ENCODE measurements around the gene GALR3.
"Not testable (repeated sequence)": the region's sequence is repeated elsewhere in the genome, so short reads cannot be mapped to it uniquely, and the experiment has no call there.

GALR3 gene

DNA sequence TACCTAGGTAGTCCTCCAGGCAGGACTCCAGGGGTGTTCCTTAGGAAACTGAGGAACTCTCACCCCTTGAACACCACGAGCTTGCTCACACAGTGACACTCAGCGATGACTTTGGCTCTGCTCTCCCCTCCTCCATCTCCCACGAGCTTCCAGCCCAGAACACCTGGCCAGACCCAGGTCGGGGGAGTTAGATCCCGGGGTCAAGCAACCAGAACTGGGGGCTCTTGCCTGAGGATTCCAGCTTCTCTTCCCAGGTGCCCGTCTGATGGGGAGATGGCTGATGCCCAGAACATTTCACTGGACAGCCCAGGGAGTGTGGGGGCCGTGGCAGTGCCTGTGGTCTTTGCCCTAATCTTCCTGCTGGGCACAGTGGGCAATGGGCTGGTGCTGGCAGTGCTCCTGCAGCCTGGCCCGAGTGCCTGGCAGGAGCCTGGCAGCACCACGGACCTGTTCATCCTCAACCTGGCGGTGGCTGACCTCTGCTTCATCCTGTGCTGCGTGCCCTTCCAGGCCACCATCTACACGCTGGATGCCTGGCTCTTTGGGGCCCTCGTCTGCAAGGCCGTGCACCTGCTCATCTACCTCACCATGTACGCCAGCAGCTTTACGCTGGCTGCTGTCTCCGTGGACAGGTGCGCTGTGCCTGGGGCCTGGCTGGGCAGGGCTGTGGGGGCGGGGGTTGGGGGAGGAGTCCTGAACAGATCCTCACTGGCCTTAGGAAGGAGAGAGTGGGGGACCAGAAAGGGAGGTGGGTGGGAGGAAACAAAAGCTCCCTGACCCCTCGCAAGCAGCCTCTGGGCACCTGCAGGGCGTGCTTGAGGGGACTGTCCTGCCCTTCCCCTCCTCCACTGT is at the start of gene GALR3:
Gene GALR3, plus strand, starts transcription at position 249 of the 852 bp plus-strand sequence. Its CDS starts 25 bp downstream, at position 274.
- peak; percentile 64 for DNase-seq

GRCh38 chr22:37774728-37775127 is 48.5 kb upstream of the GALR3 start:
- DNase-seq, result no peak

GRCh38 chr22:37775785-37776638 is 47.2 kb upstream of the GALR3 start:
- DNase-seq, result no peak

GRCh38 chr22:37776639-37777005 is 46.6 kb upstream of the GALR3 start:
- no peak for DNase-seq

DNA sequence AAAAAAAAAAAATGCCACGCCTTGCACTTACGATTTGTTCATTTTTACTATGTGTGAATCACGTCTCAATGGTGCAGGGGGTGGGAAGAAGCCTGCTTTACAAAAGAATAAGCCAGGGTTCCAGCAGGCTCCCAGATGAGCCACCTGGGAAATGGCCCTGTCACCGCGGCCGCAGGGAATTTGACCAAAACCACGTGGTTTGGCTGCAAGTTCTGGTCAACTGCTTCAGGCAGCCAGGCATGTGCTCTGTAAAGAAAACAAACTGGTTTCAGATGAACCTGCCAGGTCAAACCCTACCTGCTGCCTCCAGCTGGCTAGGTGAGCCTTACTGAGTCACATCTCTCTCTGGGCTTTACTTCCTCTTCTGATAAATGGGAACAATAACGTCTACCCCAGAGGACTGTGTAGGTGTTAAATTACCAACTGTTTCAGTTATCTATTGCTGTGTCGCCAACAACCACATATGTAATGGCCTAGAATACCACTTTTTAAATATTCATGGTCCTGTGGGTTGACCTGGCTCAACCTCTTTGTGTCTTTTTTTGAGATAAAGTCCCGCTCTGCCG is 46.0 kb upstream of the GALR3 start:
- DNase-seq, result peak; percentile 29

DNA sequence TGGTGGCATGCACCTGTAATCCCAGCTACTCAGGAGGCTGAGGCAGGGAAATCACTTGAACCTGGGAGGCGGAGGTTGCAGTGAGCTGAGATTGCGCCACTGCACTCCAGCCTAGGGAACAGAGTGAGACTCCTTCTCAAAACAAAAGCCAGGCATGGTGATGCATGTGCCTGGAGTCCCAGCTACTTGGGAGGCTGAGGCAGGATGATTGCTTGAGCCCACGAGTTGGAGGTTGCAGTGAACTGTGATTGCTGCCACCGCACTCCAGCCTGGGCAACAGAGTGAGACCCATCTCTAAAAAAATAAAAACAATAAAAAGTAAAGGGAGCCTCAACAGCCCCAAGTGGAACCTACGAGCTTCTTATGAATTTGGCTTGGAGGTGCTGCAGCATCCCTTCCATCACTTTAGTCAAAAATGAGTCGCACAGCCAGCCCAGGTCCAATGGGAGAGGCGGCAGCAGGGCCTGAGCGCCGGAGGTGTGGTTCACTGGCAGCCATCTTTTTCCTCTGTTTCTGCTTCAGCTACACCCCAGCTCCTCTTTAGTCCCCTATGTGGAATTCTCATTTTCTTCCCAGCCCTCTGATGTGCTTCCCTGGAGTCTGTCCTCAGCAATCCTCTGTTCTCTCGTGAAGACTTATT is 44.7 kb upstream of the GALR3 start:
- DNase-seq, result no peak

DNA sequence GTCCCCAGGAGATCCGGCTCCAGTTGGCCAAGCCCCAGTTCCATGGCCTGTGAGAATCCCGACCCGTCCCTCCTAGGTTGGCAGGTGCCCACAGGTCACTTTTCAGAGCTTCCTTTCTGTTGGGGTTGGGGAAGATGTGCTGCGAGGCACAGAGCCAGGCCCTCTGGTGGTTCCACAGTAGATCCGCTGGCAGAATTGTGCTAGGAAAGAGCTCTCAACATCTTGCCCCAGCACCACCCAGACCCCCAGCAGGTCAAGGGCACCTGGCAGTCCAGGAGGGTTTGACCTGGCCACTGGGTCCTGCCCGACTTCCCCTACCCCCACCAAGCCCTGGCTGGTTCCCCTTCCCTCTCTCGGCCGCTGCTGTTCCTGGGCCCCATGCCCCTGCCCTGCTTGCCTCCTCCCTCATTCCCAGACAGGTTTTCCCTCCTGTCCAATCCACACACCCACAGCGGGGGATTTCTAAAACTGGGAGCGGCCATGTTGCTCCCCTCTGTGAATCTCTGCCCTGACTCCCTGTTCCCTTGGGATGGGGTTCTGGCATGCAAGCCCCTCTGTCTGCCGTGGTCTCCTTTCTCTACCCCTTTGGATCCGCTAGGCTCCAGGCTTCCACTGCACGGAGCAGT is 41.6 kb upstream of the GALR3 start:
- DNase-seq, result no peak

DNA sequence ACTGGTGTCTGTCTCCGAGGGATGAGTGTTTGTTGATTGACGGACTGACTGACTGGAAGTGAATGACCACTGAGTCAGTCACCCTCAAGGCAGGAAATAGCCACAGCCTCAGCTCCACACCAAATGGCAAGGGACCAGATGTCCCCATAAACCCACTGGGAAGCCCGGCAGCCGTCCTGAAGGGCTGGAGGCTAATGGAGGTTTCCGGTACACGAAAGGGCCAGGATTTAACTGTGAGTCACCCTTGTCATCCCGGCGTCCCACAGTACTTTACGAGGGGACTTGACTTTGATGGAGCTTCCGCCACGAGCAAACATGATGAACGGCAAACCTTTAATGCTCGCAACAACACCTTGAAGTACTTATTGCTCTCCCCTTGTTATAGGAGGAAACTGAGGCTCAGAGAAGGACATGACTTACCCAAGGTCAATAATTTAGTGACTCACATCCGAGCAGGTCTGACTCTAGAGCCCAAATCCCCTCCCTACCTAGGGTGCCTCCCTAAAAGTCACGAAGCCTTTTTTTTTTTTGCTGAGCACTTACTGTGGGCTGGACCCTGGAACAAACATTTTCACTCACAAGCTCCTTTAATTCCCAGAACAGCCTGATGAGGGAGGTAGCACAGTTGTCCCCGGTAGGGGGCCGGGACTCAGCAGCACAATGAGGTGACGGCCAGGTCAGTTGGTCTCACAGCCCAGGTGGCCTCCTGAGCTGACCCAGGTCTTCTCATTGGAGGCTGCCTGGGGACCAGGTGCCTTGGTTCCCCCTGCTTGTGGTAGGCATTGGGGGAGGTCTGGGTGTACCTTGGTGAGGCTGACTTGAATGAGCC is 40.6 kb upstream of the GALR3 start:
- no peak for DNase-seq

DNA sequence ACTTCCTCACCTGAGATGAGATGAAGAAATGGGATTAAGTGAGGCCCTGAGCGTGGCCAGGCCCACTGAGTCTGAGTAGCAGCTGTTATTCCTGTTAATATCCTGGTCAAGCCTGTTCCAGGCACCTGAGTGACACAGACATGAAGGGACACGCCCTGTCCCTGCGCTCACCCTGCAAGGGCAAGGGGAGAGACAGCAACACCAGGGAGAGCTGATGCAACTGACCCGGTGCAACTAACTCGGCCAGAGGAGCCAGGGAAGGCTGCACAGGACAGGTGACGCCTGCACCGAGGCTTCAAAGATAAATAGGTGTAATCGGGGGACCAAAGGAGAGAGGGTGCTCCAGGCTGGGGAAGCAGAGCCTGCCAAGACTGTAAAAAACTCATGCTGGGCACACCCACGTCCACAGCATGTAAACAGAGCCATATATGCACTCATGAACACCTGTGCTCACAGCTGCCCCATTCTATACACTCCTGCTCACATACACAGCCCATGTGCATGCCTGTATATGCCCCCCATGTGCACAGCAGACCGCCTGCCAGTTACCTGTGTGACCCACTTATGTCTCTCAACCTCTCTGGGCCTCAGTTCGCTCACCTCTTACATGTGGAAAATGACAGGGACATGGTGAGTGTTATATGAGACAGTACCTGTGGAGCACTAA is 38.2 kb upstream of the GALR3 start:
- DNase-seq, result peak; percentile 18

GRCh38 chr22:37790234-37790633 is 32.9 kb upstream of the GALR3 start:
- no peak for DNase-seq

- no peak for DNase-seq
These were observed 30.7 kb upstream of the GALR3 start for GRCh38 chr22:37792494-37792893.

GRCh38 chr22:37794376-37794775 is 28.8 kb upstream of the GALR3 start:
- DNase-seq, result no peak

GRCh38 chr22:37796079-37796478 is 27.1 kb upstream of the GALR3 start:
- DNase-seq, result no peak

- not testable (repeated sequence) for DNase-seq
These were observed 25.9 kb upstream of the GALR3 start for GRCh38 chr22:37797259-37797658.

- DNase-seq, result no peak
These were observed 25.2 kb upstream of the GALR3 start for GRCh38 chr22:37797874-37798500.

- DNase-seq, result not testable (repeated sequence)
These were observed 23.2 kb upstream of the GALR3 start for GRCh38 chr22:37799979-37800378.

DNA sequence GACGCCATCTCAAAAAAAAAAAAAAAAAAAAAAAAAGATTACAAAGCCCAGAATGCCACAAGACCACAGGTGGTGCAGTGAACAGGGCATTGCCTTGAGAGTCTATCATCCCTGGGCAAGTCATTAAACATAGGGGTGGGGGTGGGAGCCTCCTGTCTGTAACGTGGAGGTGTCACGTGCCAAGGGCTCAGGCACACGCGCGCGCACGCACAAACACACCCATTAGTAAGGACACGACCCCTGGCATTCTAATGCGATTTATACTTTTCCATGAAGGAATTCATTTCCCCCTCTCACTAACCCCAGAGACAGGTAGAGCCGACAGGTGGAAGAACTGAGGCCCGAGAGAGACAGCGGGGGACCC is 21.3 kb upstream of the GALR3 start:
- DNase-seq, result peak; percentile 68

GRCh38 chr22:37802310-37803194 is 20.6 kb upstream of the GALR3 start:
- DNase-seq, result peak; percentile 61

DNA sequence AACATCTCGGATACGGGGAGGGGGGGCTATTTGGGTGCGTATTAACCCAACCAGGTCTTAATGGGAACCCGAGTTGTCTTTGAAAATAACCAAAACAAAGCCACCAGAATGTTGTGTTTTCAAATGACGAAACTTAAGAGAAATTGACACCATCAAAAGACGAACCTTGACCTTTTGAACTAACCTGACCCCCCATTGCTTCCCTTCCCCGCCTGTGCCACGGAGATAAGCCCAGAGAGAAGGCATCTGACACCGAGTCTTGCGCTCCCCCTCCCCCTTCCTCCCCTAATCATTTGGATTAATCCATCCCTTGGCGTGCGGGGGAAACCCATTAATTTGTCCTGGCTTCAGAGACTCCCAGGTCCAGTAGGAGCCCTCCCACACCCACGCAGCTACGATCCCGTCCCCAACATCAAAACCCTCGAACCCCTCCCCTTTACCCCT is 20.0 kb upstream of the GALR3 start:
- peak; percentile 71 for DNase-seq
